Epithelial cell of proximal tubule (primary cell): Measurements from ENCODE around the gene YLPM1. TPM values are rescaled to one million over a fixed set of nuclear protein-coding genes. Genes with fewer than 3 reads are reported as not detected.

Experiments used
- DNase-seq: peaks from one replicate; pipeline ENCODE4 v3.0.0-alpha.2; 2011; ENCODE audit warnings: low read depth
- H3K4me3 ChIP-seq: 2 replicates; pipeline ENCODE4 v1.5.1; 2011; ENCODE audit warnings: low read depth, mild to moderate bottlenecking, low read length
- CTCF ChIP-seq: conservative IDR thresholded peaks from 2 replicates; pipeline ENCODE4 v1.5.1; 2012; ENCODE audit warnings: low read depth, mild to moderate bottlenecking, low read length
- total RNA-seq: library from RNA; depleted of rRNA; stranded (reverse); fragments of >200 nt; gene quantifications from 2 replicates; pipeline ENCODE4 v1.2.3, GENCODE V29; 2015

YLPM1 gene
- total RNA-seq, 1 donor from 2014 or later = 22.5 TPM

GRCh38 chr14:74879427-74880182 lies 116.5 kb downstream of the YLPM1 start:
- DNase-seq = no peak
- no peak overlapping the region for H3K4me3 ChIP-seq
- no peak for TF ChIP-seq CTCF

GRCh38 chr14:74881431-74882102 lies 118.5 kb downstream of the YLPM1 start, which contains the start of gene DLST:
Gene DLST (plus strand): TSS chr14:74881916. CDS start chr14:74881954, 38 bp downstream.
- peak within 1 kb of the TSS; percentile 66 for H3K4me3 ChIP-seq
- DNase-seq = no peak
- TF ChIP-seq CTCF = no peak

- no peak for TF ChIP-seq CTCF
- peak overlapping the region; percentile 66 for H3K4me3 ChIP-seq
- no peak for DNase-seq
Measured at GRCh38 chr14:74882103-74882920, 119.2 kb downstream of the YLPM1 start.

Other genes with a start within 250 kb of the YLPM1 start
- 33.1 and 39.5 TPM in 2 replicates for gene LTBP2, start 151.1 kb upstream of the YLPM1 start, total RNA-seq
- gene AREL1, start 50.2 kb upstream of the YLPM1 start, total RNA-seq = 28.9 and 35.7 TPM in 2 replicates
- 21.4 and 22.9 TPM in 2 replicates for gene FCF1, start 50.2 kb upstream of the YLPM1 start, total RNA-seq
- not detected in 2 replicates for gene PROX2, start 112.8 kb downstream of the YLPM1 start, total RNA-seq
- 58.6 and 91.8 TPM in 2 replicates for gene DLST, start 118.6 kb downstream of the YLPM1 start, total RNA-seq
- gene RPS6KL1, start 159.9 kb downstream of the YLPM1 start, total RNA-seq = 18.7 and 21.3 TPM in 2 replicates
- gene PGF, start 192.3 kb downstream of the YLPM1 start, total RNA-seq = 6.1 and 7.0 TPM in 2 replicates
- gene EIF2B2, start 239.6 kb downstream of the YLPM1 start, total RNA-seq = 52.5 and 73.9 TPM in 2 replicates